DOHH2 (cell line): ENCODE measurements around the gene DMD.

Source experiments
- H3F3A ChIP-seq: fragments of 200-600 bp; sonication (generic), shearing (Covaris generic); 2 replicates; pipeline ENCODE4 v1.6.0; 2016; ENCODE audit warnings: antibody characterized with exemption, mild to moderate bottlenecking; ENCODE audit not compliant: control insufficient read depth, insufficient read depth
- H3K27ac ChIP-seq: fragments of 200-600 bp; sonication (generic); 2 replicates; pipeline ENCODE4 v1.5.1; 2014; ENCODE audit warnings: low read depth, mild to moderate bottlenecking, low read length, moderate library complexity
- H3K27me3 ChIP-seq: fragments of 200-600 bp; sonication (generic); 2 replicates; pipeline ENCODE4 v1.6.1; 2014; ENCODE audit warnings: mild to moderate bottlenecking, low read length, mixed read lengths; ENCODE audit not compliant: control insufficient read depth
- H3K36me3 ChIP-seq: fragments of 200-600 bp; sonication (generic); 2 replicates; pipeline ENCODE4 v1.6.1; 2014; ENCODE audit warnings: mild to moderate bottlenecking, low read length, moderate library complexity, mixed read lengths; ENCODE audit not compliant: control insufficient read depth
- H3K4me1 ChIP-seq: fragments of 200-600 bp; sonication (generic); 2 replicates; pipeline ENCODE4 v1.6.1; 2014; ENCODE audit warnings: mild to moderate bottlenecking, low read length, mixed read lengths; ENCODE audit not compliant: control insufficient read depth
- H3K4me2 ChIP-seq: fragments of 200-600 bp; sonication (generic); 2 replicates; pipeline ENCODE4 v1.6.0; 2014; ENCODE audit warnings: mild to moderate bottlenecking, low read length, moderate library complexity
- H3K4me3 ChIP-seq: fragments of 200-600 bp; sonication (generic); 2 replicates; pipeline ENCODE4 v1.5.1; 2014; ENCODE audit warnings: mild to moderate bottlenecking, low read length, mixed read lengths
- H3K79me2 ChIP-seq: fragments of 200-600 bp; sonication (generic); 2 replicates; pipeline ENCODE4 v1.6.1; 2014; ENCODE audit warnings: mild to moderate bottlenecking, low read length, mixed read lengths; ENCODE audit not compliant: control insufficient read depth
- H3K9me2 ChIP-seq: fragments of 200-600 bp; sonication (generic); replicated peaks from 2 replicates; pipeline ENCODE4 v1.6.1; 2014; ENCODE audit warnings: mild to moderate bottlenecking, low read length, mixed read lengths; ENCODE audit not compliant: control insufficient read depth
- H3K9me3 ChIP-seq: fragments of 200-600 bp; sonication (generic); 2 replicates; pipeline ENCODE4 v1.6.1; 2014; ENCODE audit warnings: antibody characterized with exemption, low read length, mixed read lengths; ENCODE audit not compliant: control insufficient read depth, insufficient read depth
- H4K20me1 ChIP-seq: fragments of 200-600 bp; sonication (generic); 2 replicates; pipeline ENCODE4 v1.6.0; 2014; ENCODE audit warnings: low read depth, mild to moderate bottlenecking, antibody characterized with exemption, low read length, moderate library complexity; ENCODE audit not compliant: control insufficient read depth, insufficient read depth
- EZH2phosphoT487 ChIP-seq: fragments of 200-600 bp; sonication (generic); IDR thresholded peaks from 2 replicates; pipeline ENCODE4 v1.6.1; 2017; ENCODE audit warnings: borderline replicate concordance, mild to moderate bottlenecking, antibody characterized with exemption, low read length, moderate library complexity, mixed read lengths
- TF ChIP-seq, protein P1 (sequence below): fragments of 200-600 bp; sonication (generic); IDR thresholded peaks from one replicate; pipeline ENCODE4 v1.5.1; 2014; ENCODE audit warnings: antibody characterized with exemption, mild to moderate bottlenecking, low read depth, low read length; ENCODE audit not compliant: poor library complexity, severe bottlenecking

DMD gene

DNA sequence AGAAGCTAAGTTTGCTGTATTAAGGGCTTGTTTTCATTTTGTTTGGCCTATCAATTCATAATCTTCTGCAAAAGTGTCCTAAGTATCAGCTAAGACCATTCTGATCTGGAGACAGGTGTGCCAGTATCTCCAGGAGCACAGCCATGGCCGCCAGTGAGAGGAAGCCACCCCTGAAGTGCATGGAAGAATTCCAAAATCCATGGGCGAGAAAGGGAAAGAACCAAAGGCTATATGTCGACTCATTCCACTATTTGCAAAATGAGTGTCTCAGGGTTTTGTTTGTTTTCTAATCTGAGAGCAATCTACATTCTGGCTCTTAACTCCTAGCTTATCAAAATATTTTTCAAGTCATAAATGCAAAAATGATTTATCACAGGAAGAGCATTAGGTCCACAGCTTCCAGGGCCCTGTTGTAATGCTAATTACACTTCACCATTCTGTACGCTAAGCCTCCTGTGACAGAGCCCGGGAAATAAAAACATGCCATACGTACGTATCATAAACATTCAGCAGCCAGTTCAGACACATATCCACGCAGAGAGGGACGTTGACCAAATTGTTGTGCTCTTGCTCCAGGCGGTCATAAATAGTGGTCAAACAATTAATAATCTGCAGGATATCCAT is 2002.2 kb downstream of the DMD start:
- TF ChIP-seq EZH2phosphoT487 = no peak
- TF ChIP-seq, protein P1, sequence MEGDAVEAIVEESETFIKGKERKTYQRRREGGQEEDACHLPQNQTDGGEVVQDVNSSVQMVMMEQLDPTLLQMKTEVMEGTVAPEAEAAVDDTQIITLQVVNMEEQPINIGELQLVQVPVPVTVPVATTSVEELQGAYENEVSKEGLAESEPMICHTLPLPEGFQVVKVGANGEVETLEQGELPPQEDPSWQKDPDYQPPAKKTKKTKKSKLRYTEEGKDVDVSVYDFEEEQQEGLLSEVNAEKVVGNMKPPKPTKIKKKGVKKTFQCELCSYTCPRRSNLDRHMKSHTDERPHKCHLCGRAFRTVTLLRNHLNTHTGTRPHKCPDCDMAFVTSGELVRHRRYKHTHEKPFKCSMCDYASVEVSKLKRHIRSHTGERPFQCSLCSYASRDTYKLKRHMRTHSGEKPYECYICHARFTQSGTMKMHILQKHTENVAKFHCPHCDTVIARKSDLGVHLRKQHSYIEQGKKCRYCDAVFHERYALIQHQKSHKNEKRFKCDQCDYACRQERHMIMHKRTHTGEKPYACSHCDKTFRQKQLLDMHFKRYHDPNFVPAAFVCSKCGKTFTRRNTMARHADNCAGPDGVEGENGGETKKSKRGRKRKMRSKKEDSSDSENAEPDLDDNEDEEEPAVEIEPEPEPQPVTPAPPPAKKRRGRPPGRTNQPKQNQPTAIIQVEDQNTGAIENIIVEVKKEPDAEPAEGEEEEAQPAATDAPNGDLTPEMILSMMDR = no peak
- no peaks in the 10 kb centered on the region for H3K36me3 ChIP-seq
- H3K4me3 ChIP-seq = no peak overlapping the region
- no peaks in the 10 kb centered on the region for H3K79me2 ChIP-seq
- no peaks in the 10 kb centered on the region for H3K9me2 ChIP-seq
- H3K9me3 ChIP-seq = no peaks in the 10 kb centered on the region
- H3K27ac ChIP-seq = no peak overlapping the region
- H3F3A ChIP-seq = no peaks in the 10 kb centered on the region
- H4K20me1 ChIP-seq = no peaks in the 10 kb centered on the region
- no peaks in the 10 kb centered on the region for H3K4me1 ChIP-seq
- no peaks in the 10 kb centered on the region for H3K27me3 ChIP-seq
- no peak overlapping the region for H3K4me2 ChIP-seq

DNA sequence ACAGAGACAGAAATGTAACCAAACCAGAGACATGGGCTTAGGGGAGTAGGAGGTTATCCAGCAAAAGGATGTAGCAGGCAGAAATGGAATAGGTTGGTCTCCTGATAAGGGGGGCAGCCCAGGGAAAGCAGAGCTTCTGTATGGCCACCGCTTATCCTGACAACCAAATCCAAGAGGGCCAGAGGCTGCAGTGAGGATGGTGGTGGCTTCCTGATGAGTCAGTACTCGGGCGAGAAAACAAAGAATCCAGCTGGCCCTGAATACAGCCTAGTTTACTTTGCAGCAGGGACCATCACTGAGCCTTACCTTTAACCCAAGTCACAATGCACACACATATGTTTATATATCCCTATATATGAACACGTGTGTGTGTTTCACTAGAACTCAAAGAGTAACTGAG is 2009.8 kb downstream of the DMD start:
- H3K27me3 ChIP-seq = no peaks in the 10 kb centered on the region
- TF ChIP-seq EZH2phosphoT487 = no peak
- TF ChIP-seq, protein P1 = no peak
- H3K79me2 ChIP-seq = no peaks in the 10 kb centered on the region
- no peaks in the 10 kb centered on the region for H4K20me1 ChIP-seq
- no peaks in the 10 kb centered on the region for H3F3A ChIP-seq
- H3K9me3 ChIP-seq = no peaks in the 10 kb centered on the region
- H3K4me2 ChIP-seq = no peak overlapping the region
- no peaks in the 10 kb centered on the region for H3K9me2 ChIP-seq
- no peak overlapping the region for H3K4me3 ChIP-seq
- no peak overlapping the region for H3K27ac ChIP-seq
- no peaks in the 10 kb centered on the region for H3K4me1 ChIP-seq
- H3K36me3 ChIP-seq = no peaks in the 10 kb centered on the region

DNA sequence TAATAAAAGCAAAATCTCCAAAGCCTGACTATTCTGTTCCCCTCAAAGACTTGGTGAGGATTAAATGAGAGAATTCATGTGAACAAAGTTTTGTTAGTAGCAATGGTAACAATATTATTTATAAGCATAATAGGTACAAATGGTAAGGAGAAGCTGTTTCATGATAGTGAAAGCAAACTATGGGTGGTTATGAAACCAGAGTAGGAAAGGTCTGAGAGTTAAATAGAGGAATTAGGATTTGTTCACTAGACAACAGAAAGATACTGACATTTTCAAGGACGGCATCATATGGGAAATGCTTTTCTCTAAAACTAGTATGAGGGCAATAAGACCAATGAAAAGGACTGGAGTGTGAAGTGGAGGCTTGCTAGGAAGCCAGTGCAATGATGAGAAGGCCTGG is 2010.9 kb downstream of the DMD start:
- Histone ChIP-seq H3K9me2 (no peaks in the 10 kb centered on the region), H3K36me3 (no peaks in the 10 kb centered on the region), H3K79me2 (no peaks in the 10 kb centered on the region), H3K4me2 (no peak overlapping the region), H3K4me3 (no peak overlapping the region), H3K27ac (no peak overlapping the region), H4K20me1 (no peaks in the 10 kb centered on the region), H3K9me3 (no peaks in the 10 kb centered on the region), H3K4me1 (no peaks in the 10 kb centered on the region), H3K27me3 (no peaks in the 10 kb centered on the region), H3F3A (no peaks in the 10 kb centered on the region)
- TF ChIP-seq EZH2phosphoT487 = no peak
- TF ChIP-seq, protein P1 = no peak
